Measurements from ENCODE around the gene FBN1. TPM values are rescaled to one million over a fixed set of nuclear protein-coding genes. Genes with fewer than 3 reads are reported as not detected.

The FBN1 gene
- total RNA-seq, 4 donors from 2014 or later = 153 to 266 (median 203) TPM

- H3K27me3 ChIP-seq = no peaks in the 10 kb centered on the region
- no peaks in the 10 kb centered on the region for H3K9me3 ChIP-seq
- WGBS, 2 donors (ENCODE audit: low coverage in 1 of 2) = 55% methylated on average over 4 of the region's 9 CpGs; no CpG with 5 or more reads in 1 of the 2 donors
- no peaks in the 10 kb centered on the region for H3K36me3 ChIP-seq
- H3K4me3 ChIP-seq = no peak overlapping the region
- H3K27ac ChIP-seq = peak overlapping the region in 3 of 4 donors; percentile 17 to 61 (median 35)
- TF ChIP-seq POLR2AphosphoS5 (IDR thresholded peaks at IDR 0.05) = no peak
- no peak for TF ChIP-seq CTCF (IDR thresholded peaks at IDR 0.05)
- TF ChIP-seq POLR2A (IDR thresholded peaks at IDR 0.05) = no peak
- TF ChIP-seq EP300 (IDR thresholded peaks at IDR 0.05) = no peak
- no peak for ATAC-seq
- H3K4me1 ChIP-seq = no peaks in the 10 kb centered on the region
Observed at GRCh38 chr15:48653913-48654670, 8.6 kb upstream of the FBN1 start.

GRCh38 chr15:48653216-48653615 is 7.7 kb upstream of the FBN1 start:
- H3K4me1 ChIP-seq = peaks cover 0 to 2% (median 0%) of the 10 kb centered on the region in 3 donors
- ATAC-seq = peak; percentile 63
- no peaks in the 10 kb centered on the region for H3K9me3 ChIP-seq
- H3K4me3 ChIP-seq = no peak overlapping the region
- no peak overlapping the region for H3K27ac ChIP-seq
- TF ChIP-seq CTCF (IDR thresholded peaks at IDR 0.05) = no peak
- no peak for TF ChIP-seq POLR2AphosphoS5 (IDR thresholded peaks at IDR 0.05)
- no peak for TF ChIP-seq POLR2A (IDR thresholded peaks at IDR 0.05)
- TF ChIP-seq EP300 (IDR thresholded peaks at IDR 0.05) = no peak
- H3K27me3 ChIP-seq = no peaks in the 10 kb centered on the region
- WGBS, 2 donors (ENCODE audit: low coverage in 1 of 2) = 88 to 89% methylated on average over 4 of the region's 4 CpGs
- H3K36me3 ChIP-seq = no peaks in the 10 kb centered on the region

GRCh38 chr15:48652510-48653076 is 7.1 kb upstream of the FBN1 start:
- WGBS, 2 donors (ENCODE audit: low coverage in 1 of 2) = 84 to 93% methylated on average over 3 to 6 of the region's 6 CpGs
- Histone ChIP-seq H3K9me3 (no peaks in the 10 kb centered on the region), H3K4me3 (no peak overlapping the region), H3K27ac (no peak overlapping the region), H3K36me3 (no peaks in the 10 kb centered on the region), H3K27me3 (no peaks in the 10 kb centered on the region), H3K4me1 (peaks cover 0 to 8% (median 0%) of the 10 kb centered on the region in 3 donors)
- no peak for TF ChIP-seq POLR2AphosphoS5 (IDR thresholded peaks at IDR 0.05)
- TF ChIP-seq POLR2A (IDR thresholded peaks at IDR 0.05) = no peak
- no peak for TF ChIP-seq CTCF (IDR thresholded peaks at IDR 0.05)
- no peak for TF ChIP-seq EP300 (IDR thresholded peaks at IDR 0.05)
- no peak for ATAC-seq

GRCh38 chr15:48650931-48651330 is 5.4 kb upstream of the FBN1 start:
- H3K27ac ChIP-seq = no peak overlapping the region
- 87 to 94% methylated on average over 2 of the region's 2 CpGs for WGBS, 2 donors (ENCODE audit: low coverage in 1 of 2)
- H3K4me3 ChIP-seq = no peak overlapping the region
- no peak for TF ChIP-seq POLR2AphosphoS5 (IDR thresholded peaks at IDR 0.05)
- no peak for TF ChIP-seq POLR2A (IDR thresholded peaks at IDR 0.05)
- TF ChIP-seq CTCF (IDR thresholded peaks at IDR 0.05) = no peak
- TF ChIP-seq EP300 (IDR thresholded peaks at IDR 0.05) = no peak
- no peaks in the 10 kb centered on the region for H3K27me3 ChIP-seq
- ATAC-seq = no peak
- peaks cover 0 to 25% (median 7%) of the 10 kb centered on the region in 3 donors for H3K4me1 ChIP-seq
- H3K9me3 ChIP-seq = no peaks in the 10 kb centered on the region
- no peaks in the 10 kb centered on the region for H3K36me3 ChIP-seq

GRCh38 chr15:48647962-48648361 is 2.5 kb upstream of the FBN1 start:
- TF ChIP-seq POLR2AphosphoS5 (IDR thresholded peaks at IDR 0.05) = no peak
- no peak for TF ChIP-seq POLR2A (IDR thresholded peaks at IDR 0.05)
- no peak for TF ChIP-seq EP300 (IDR thresholded peaks at IDR 0.05)
- peak in 3 of 4 experiments; percentile 26 to 46 (median 42) for TF ChIP-seq CTCF (IDR thresholded peaks at IDR 0.05)
- no peak for ATAC-seq
- peaks cover 0 to 28% (median 7%) of the 10 kb centered on the region in 3 donors for H3K4me1 ChIP-seq
- no peaks in the 10 kb centered on the region for H3K9me3 ChIP-seq
- H3K4me3 ChIP-seq = no peak overlapping the region
- H3K36me3 ChIP-seq = no peaks in the 10 kb centered on the region
- H3K27me3 ChIP-seq = no peaks in the 10 kb centered on the region
- H3K27ac ChIP-seq = peak overlapping the region in 3 of 4 donors; percentile 26 to 97 (median 95)
